Subcutaneous adipose tissue (tissue), 4 donors: ENCODE data around the gene SLC12A7. TPM values are rescaled to one million over a fixed set of nuclear protein-coding genes. Genes with fewer than 3 reads are reported as not detected.

Source experiments
- total RNA-seq, 4 donors: library from RNA; depleted of rRNA; stranded (reverse); fragments of >200 nt; gene quantifications; one replicate each; pipeline ENCODE4 v1.1.0, GENCODE V29; 2016
- TF ChIP-seq, protein P1 (sequence below): fragments of 450-650 bp; IDR thresholded peaks from one replicate; pipeline ENCODE4 v1.5.1; 2016; ENCODE audit warnings: low read depth, mild to moderate bottlenecking, control low read depth, antibody characterized with exemption, moderate library complexity

SLC12A7 gene
- total RNA-seq, 4 donors from 2014 or later = 12.9 to 34.3 (median 20.7) TPM

DNA sequence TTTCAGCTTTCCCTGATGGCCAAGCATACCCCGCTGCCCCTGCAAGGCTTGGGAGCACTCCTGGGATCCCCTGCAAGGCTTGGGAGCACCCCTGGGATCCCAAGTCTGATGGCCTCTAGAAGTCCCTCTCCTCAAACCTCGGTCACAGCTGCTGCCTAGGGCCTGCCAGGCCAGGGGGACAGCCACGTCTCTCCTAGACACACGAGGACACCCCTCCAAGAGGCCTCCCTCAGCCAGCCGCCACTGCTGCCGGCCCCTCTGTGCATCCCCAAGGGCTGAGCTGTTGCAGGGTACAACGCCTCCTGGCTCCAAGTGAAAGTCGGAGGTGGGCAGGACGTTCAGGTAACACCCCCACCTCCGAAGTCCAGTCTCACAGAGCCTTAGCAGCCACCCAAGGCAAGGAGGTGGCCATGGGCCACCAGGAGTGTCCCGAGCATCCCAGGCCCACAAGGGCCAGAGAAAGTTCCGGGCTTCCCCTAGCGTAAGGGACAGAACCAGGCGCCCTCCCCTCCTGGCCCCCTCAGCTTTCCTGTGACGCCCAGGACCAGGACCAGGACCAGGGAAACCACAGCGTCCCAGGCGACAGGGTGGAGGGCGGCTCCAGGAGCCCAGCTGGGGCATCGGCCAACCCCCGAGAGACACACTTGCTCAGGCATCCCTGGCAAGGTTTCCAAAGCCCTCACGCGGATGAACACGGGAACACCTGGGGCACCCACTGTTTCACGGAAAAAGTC lies 17.3 kb upstream of the SLC12A7 start:
- TF ChIP-seq, protein P1, sequence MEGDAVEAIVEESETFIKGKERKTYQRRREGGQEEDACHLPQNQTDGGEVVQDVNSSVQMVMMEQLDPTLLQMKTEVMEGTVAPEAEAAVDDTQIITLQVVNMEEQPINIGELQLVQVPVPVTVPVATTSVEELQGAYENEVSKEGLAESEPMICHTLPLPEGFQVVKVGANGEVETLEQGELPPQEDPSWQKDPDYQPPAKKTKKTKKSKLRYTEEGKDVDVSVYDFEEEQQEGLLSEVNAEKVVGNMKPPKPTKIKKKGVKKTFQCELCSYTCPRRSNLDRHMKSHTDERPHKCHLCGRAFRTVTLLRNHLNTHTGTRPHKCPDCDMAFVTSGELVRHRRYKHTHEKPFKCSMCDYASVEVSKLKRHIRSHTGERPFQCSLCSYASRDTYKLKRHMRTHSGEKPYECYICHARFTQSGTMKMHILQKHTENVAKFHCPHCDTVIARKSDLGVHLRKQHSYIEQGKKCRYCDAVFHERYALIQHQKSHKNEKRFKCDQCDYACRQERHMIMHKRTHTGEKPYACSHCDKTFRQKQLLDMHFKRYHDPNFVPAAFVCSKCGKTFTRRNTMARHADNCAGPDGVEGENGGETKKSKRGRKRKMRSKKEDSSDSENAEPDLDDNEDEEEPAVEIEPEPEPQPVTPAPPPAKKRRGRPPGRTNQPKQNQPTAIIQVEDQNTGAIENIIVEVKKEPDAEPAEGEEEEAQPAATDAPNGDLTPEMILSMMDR = no peak

DNA sequence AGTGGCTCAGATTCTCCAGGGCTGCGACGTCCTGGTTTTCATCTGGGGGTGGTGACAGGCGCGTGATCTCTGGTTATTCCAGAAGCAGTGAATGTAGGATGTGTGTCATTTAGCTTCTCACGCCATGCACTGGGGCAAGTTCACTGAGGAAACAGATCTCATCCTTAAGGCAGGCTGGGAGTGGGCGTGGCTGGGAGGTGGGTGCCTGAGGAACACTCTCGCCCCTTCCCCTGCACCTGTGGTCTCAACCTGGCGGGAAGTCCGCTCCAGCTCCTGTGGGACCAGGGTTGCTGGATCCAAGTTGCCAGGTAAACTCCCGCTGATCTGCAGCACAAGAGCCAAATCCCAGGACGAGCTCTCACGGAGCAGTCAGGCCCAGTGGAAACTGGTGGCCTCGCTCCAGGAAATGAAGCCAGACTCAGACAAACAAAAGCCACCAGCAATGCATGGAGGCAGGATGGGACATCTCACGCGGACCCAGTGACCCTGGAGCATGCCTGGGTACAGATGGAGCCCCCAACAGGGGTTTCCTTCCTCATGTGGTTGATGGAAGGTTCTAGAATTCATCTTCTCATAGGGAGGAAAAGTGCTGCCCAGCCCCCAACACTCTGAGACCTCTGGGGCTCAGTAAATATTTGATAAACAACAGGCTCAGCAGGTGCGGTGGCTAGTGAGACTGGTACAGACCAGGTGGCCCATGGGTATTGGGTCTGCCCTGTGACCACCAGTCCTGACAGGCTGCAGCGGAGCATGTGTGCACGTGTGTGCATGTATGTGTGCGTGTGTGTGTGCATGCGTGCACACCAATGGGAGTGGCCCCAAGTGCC lies 16.3 kb upstream of the SLC12A7 start:
- TF ChIP-seq, protein P1 = no peak

DNA sequence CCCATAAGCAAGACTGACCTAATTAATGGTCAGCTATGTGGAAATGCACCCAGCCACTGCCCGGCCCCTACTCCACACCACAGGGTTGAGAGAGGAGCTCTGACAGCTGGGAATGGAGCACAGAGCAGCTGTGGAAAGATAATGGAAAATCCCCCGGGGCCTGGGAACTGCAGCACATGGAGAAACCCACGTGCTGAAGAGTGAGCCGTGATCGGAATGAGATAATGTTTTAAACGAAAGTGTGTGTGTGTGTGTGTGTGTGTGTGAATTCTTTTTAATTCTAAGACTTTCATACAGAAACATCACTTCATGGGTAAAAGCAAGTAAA lies 13.1 kb upstream of the SLC12A7 start:
- TF ChIP-seq, protein P1 = no peak

DNA sequence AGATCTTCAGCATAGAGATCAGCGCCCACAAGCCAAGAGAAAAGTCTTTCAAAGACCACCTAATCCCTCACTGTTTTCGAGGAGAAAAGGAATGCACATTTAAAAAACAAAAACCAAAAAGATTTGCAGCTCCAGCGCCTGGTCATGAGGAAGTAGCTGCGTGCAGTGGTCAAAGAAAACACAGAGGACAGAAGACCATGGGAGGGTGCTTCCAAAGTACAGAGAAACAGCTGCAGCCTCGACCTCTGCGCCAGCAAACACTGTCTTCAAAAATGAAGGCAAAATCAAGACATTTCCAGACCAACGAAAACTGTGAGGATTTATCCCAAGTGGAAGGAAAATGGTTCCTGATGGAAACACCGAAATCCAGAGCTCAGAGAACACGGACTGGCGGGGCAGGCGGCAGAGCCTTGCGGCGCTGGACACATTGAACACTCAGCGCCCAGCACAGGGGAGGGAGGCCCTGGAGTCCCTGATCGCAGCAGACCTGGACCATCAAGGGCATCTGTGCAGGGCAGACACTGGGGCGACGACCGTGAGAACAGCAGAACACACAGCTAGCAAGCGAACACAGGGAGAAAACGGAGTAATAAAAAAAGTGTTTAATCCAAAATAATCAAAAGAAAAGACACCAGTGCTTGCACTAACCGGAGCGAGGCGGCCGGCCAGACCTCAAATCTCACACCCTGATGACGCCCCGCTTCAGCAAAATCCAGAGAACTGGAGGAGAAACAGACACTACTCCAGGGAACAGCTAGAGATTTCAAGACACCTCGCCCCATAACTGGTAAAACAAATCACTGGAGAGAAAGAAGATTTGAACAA lies 12.6 kb upstream of the SLC12A7 start:
- TF ChIP-seq, protein P1 = no peak

DNA sequence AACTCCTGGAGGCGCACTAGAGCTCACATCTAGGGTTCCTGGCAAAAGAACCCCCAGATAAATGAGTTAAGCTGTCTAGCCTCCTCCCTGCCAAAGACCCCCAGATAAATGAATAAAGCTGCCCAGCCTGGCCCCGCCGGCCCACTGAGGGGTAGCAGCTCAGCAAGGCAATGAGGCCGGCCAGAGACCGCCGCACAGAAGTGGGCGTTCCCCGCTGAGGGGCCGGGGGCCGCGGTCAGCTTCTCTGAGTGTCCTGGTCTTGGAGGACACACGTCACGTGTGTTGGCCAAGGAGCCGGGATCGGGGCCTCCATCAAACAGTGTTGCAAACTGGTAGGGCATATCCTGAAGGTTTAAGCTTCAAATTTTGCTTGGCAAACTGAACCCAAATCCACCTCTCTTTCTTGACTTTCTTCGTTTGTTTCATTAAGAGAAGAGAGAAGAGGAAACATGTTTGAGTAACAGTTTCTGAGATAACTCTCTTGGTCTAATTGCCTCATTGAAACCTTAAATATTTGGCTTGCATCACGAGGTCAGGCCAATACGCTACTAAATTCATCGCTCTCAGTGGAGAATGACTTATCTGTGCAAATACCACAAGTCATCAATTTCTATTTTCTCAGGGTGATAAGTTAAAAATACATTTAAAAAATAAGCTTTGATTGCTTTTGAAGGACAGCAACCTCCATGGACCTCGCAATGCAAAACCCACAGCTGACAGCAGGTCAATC lies 11.7 kb upstream of the SLC12A7 start:
- TF ChIP-seq, protein P1 = no peak

DNA sequence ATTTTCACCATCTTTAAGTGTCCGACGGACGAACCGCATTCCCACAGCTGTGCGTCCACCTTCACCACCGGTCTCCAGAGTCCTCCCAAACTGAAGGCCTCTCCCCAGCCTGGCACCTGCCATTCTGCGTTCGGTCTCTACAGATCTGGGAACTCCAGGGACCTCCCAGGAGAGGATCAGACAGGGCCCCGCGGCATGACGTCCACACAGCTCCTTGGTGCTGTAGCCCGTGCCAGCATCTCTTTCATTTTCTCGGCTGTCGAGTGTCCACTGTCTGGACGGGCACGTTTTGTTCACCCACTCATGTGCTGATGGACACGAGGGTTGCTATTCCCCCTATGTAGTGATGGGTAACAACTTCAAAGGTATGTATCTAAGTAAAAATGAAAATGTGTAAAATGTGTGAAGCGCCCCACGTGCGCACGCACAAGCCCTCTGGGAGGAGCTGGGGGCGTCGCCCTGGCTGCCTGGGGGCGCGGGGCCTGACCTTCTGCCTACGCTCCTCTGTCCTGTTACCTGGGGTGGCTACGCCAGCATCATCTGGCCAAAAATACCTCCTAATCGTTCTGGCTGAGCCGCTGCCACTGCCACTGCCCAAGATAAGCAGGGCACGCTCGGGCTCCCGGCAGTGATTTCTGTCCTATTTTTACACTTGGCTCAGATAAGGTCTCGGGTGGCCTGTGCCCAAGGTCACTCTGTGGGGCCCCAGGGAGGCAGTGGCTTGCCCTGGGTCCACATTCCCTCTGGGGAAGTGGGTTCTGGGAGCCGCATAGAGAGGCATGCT lies 10.8 kb upstream of the SLC12A7 start:
- TF ChIP-seq, protein P1 = no peak
